ENCODE measurements around the gene GFOD2. TPM values are rescaled to one million over a fixed set of nuclear protein-coding genes. Genes with fewer than 3 reads are reported as not detected.

Gene GFOD2
- total RNA-seq, 1 donor from 2014 or later: 18.2 TPM

GRCh38 chr16:67660564-67661028, 58.5 kb downstream of the GFOD2 start, which contains the start of gene PARD6A:
Gene PARD6A (plus strand): TSS chr16:67660960. CDS start chr16:67661039, 79 bp downstream.
- Histone ChIP-seq H3K4me1 (peaks cover 18% of the 10 kb centered on the region), H3K9me3 (no peaks in the 10 kb centered on the region), H3K27ac (peak within 1 kb of the TSS; percentile 95), H3K4me3 (peak within 1 kb of the TSS; percentile 81), H3K27me3 (no peaks in the 10 kb centered on the region), H3K36me3 (peaks cover 4% of the 10 kb centered on the region)
- peak; percentile 97 for DNase-seq
- intact Hi-C loops (cut with DNase I): loop anchor here (10.0 kb wide), 1 partner anchor 96 kb away; the partner anchor contains the start of gene CTCF
- peak; percentile 86 for ATAC-seq
- TF ChIP-seq, protein P1, sequence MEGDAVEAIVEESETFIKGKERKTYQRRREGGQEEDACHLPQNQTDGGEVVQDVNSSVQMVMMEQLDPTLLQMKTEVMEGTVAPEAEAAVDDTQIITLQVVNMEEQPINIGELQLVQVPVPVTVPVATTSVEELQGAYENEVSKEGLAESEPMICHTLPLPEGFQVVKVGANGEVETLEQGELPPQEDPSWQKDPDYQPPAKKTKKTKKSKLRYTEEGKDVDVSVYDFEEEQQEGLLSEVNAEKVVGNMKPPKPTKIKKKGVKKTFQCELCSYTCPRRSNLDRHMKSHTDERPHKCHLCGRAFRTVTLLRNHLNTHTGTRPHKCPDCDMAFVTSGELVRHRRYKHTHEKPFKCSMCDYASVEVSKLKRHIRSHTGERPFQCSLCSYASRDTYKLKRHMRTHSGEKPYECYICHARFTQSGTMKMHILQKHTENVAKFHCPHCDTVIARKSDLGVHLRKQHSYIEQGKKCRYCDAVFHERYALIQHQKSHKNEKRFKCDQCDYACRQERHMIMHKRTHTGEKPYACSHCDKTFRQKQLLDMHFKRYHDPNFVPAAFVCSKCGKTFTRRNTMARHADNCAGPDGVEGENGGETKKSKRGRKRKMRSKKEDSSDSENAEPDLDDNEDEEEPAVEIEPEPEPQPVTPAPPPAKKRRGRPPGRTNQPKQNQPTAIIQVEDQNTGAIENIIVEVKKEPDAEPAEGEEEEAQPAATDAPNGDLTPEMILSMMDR (IDR thresholded peaks at IDR 0.05): no peak

- TF ChIP-seq, protein P1 (IDR thresholded peaks at IDR 0.05): no peak
- H3K4me1 ChIP-seq: peaks cover 15% of the 10 kb centered on the region
- H3K36me3 ChIP-seq: peaks cover 4% of the 10 kb centered on the region
- H3K4me3 ChIP-seq: peak within 1 kb of the TSS; percentile 81
- DNase-seq (peak; percentile 95), ATAC-seq (peak; percentile 91)
- peak within 1 kb of the TSS; percentile 95 for H3K27ac ChIP-seq
- no peaks in the 10 kb centered on the region for H3K9me3 ChIP-seq
- intact Hi-C loops (cut with DNase I): loop anchor here (10.0 kb wide), 2 partner anchors 95 to 135 kb away; partner anchors contain the start of genes CTCF and RIPOR1
- peaks cover under 1% of the 10 kb centered on the region for H3K27me3 ChIP-seq
Measured at GRCh38 chr16:67659675-67660563, 59.2 kb downstream of the GFOD2 start, which contains the start of gene ACD. Gene ACD (minus strand): TSS chr16:67660260. CDS start chr16:67660220, 40 bp downstream.

GRCh38 chr16:67658849-67659674, 60.1 kb downstream of the GFOD2 start:
- H3K27me3 ChIP-seq: peaks cover 9% of the 10 kb centered on the region
- peak overlapping the region; percentile 81 for H3K4me3 ChIP-seq
- DNase-seq: no peak
- no peaks in the 10 kb centered on the region for H3K9me3 ChIP-seq
- TF ChIP-seq, protein P1 (IDR thresholded peaks at IDR 0.05): no peak
- peaks cover 4% of the 10 kb centered on the region for H3K36me3 ChIP-seq
- intact Hi-C loops (cut with DNase I): loop anchor here (10.0 kb wide), 1 partner anchor 134 kb away; the partner anchor contains the start of gene RIPOR1
- no peak for ATAC-seq
- no peak overlapping the region for H3K27ac ChIP-seq
- peaks cover 15% of the 10 kb centered on the region for H3K4me1 ChIP-seq

DNA sequence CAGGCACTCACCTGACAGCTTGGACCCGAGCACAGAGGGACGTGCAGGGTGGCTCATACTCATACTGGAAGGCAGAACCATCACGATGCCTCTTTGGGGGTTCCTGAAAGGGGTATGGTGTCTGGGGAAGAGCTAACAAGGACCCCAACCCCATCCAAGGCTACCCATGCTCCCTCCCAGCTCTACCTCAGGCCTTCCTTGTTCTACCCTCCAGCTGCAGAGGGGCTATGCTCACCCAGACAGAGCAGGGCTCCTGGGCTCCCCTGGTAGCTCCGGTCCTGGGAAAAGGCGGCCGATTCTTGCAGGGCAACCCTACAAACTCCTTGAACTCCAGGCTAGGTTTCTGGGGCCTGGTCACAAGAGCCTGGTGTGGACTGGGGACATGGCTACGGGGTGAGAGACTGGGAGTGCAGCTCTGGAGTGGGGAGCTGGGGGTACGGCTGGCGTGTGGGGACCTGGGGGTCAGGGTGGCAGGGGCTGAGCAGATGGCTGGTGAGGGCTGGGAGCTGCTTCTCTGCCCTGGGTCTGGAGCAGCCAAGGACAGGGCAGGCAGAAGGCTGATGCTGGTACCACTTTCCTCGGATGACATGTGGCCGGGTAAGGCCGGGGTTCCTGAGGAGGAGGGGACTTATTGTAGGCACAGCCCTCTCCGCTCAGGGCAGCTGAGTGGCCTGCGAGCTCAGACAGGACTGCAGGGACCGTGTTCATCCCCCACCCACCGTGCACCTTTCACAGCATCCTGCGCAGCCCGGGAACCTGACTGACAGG, 61.2 kb downstream of the GFOD2 start:
- H3K9me3 ChIP-seq: no peaks in the 10 kb centered on the region
- no peak for ATAC-seq
- H3K27ac ChIP-seq: no peak overlapping the region
- peaks cover 21% of the 10 kb centered on the region for H3K4me1 ChIP-seq
- H3K27me3 ChIP-seq: peaks cover 19% of the 10 kb centered on the region
- H3K4me3 ChIP-seq: no peak overlapping the region
- intact Hi-C loops (cut with DNase I): loop anchor here (10.0 kb wide), 1 partner anchor 133 kb away; the partner anchor contains the start of gene RIPOR1
- TF ChIP-seq, protein P1 (IDR thresholded peaks at IDR 0.05): no peak
- no peak for DNase-seq
- peaks cover 2% of the 10 kb centered on the region for H3K36me3 ChIP-seq
